Measurements from ENCODE around the gene SLC25A17.
"Not testable (repeated sequence)": the region's sequence is repeated elsewhere in the genome, so short reads cannot be mapped to it uniquely, and the experiment has no call there.

Gene SLC25A17

DNA sequence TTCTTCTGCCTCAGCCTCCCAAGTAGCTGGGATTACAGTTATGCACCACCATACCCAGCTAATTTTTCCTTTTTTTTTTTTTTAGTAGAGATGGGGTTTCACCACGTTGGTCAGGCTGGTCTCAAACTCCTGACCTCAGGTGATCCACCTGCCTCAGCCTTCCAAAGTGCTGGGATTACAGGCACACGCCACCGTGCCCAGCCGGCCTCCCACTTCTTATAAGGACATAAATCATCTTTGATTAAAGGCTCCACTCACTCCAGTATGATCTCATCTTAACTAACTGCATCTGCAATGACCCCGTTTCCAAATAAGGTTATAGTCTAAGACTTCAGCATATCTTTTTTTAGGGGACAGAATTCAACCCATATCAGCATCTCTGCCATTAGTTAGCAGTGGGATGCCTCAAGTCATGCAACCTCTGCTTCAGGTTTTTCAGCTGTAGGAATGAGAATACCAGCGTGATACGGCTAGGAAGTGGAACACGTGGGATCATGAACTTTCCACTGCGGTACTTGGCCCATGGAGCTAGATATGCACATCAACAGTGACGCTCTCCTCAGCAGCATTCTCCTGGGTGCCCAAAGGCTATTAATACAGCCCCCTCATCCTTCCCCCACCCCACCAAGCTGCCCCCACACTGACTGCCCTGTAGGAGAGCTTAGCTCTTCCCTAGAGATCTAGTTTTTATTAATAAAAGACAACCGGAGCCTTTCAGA, 98.4 kb downstream of the SLC25A17 start:
- DNase-seq (ENCODE audit: low read depth in 2 of 3, low spot score in 1 of 3), result no peak

DNA sequence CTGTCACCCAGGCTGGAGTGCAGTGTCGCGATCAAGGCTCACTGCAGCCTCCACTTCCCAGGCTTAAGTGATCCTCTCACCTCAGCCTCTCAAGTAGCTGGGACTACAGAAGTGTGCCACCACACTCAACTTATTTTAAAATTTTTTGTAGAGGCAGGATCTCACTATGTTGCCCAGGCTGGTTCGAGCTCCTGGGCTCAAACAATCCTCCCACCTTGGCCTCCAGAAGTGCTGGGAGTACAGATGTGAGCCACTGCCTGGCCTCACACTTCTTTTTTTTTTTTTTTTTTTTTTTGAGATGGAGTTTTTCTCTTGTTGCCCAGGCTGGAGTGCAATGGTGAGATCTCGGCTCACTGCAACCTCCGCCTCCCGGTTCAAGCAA, 99.0 kb downstream of the SLC25A17 start:
- not testable (repeated sequence) for DNase-seq (ENCODE audit: low read depth in 2 of 3, low spot score in 1 of 3)

Measured in stimulated activated CD4-positive, alpha-beta T cell treated with anti-CD3 and anti-CD28 coated beads, Interleukin-12 subunit alpha, Interleukin-12 subunit beta, amount 100 ng/mL, for 48 hours (primary cell).